RWPE2 (cell line): Measurements from ENCODE around the gene ROBO2.

Source experiments
- ATAC-seq: fragments of 200-7000 bp; cut with Tn5 transposase; 3 replicates; pipeline ENCODE4 v1.9.1; 2021; ENCODE audit warnings: low read depth
- DNase-seq: peaks from one replicate; pipeline ENCODE4 v3.0.0-alpha.2; 2020; ENCODE audit warnings: low spot score
- H3K27ac ChIP-seq: fragments of 450-650 bp; 2 replicates; pipeline ENCODE4 v1.5.1; 2017; ENCODE audit warnings: mild to moderate bottlenecking; ENCODE audit not compliant: poor library complexity, severe bottlenecking
- H3K27me3 ChIP-seq: fragments of 250-450 bp; sonication (Bioruptor Pico); 2 replicates; pipeline ENCODE4 v1.5.1; 2021; ENCODE audit warnings: mild to moderate bottlenecking, moderate library complexity; ENCODE audit not compliant: insufficient read depth, poor library complexity, severe bottlenecking
- H3K36me3 ChIP-seq: fragments of 250-450 bp; sonication (Bioruptor Pico); 2 replicates; pipeline ENCODE4 v1.5.1; 2020; ENCODE audit warnings: low read depth, mild to moderate bottlenecking, moderate library complexity
- H3K4me1 ChIP-seq: fragments of 250-450 bp; sonication (Bioruptor Pico); 2 replicates; pipeline ENCODE4 v1.5.1; 2021; ENCODE audit warnings: mild to moderate bottlenecking, moderate library complexity; ENCODE audit not compliant: insufficient read depth, poor library complexity, severe bottlenecking
- H3K4me3 ChIP-seq: fragments of 250-450 bp; sonication (Bioruptor Pico); 2 replicates; pipeline ENCODE4 v1.5.1; 2021; ENCODE audit warnings: mild to moderate bottlenecking, moderate library complexity; ENCODE audit not compliant: severe bottlenecking
- H3K9me3 ChIP-seq: fragments of 250-450 bp; sonication (Bioruptor Pico); 2 replicates; pipeline ENCODE4 v1.5.1; 2021; ENCODE audit warnings: mild to moderate bottlenecking, moderate library complexity; ENCODE audit not compliant: severe bottlenecking
- TF ChIP-seq, protein P1 (sequence below): fragments of 450-650 bp; IDR thresholded peaks from one replicate; pipeline ENCODE4 v1.5.1; 2017; ENCODE audit warnings: mild to moderate bottlenecking, moderate library complexity; ENCODE audit not compliant: poor library complexity, severe bottlenecking

ROBO2 gene

DNA sequence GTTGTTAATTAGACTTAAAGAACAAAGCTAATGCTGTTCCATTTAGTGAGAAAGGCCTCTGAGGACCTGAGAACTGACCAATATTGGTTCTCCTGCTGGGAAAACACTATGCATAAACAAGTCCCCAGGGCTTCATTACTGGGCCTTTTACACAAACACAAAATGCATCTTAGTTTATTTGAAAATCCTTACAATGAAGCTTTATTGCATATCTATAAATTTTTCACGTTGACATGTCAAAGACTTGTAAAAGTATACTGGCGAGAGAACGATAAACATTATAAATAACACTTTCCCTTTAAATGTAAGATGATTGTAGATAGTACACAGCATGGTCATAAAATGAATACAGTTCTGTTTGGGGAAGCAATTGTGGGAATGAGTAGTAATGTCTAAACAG is 151.7 kb downstream of the ROBO2 start:
- no peak for ATAC-seq
- H3K9me3 ChIP-seq = no peaks in the 10 kb centered on the region
- no peaks in the 10 kb centered on the region for H3K27me3 ChIP-seq
- H3K36me3 ChIP-seq = no peaks in the 10 kb centered on the region
- H3K27ac ChIP-seq = no peak overlapping the region
- peaks cover 7% of the 10 kb centered on the region for H3K4me1 ChIP-seq
- TF ChIP-seq, protein P1, sequence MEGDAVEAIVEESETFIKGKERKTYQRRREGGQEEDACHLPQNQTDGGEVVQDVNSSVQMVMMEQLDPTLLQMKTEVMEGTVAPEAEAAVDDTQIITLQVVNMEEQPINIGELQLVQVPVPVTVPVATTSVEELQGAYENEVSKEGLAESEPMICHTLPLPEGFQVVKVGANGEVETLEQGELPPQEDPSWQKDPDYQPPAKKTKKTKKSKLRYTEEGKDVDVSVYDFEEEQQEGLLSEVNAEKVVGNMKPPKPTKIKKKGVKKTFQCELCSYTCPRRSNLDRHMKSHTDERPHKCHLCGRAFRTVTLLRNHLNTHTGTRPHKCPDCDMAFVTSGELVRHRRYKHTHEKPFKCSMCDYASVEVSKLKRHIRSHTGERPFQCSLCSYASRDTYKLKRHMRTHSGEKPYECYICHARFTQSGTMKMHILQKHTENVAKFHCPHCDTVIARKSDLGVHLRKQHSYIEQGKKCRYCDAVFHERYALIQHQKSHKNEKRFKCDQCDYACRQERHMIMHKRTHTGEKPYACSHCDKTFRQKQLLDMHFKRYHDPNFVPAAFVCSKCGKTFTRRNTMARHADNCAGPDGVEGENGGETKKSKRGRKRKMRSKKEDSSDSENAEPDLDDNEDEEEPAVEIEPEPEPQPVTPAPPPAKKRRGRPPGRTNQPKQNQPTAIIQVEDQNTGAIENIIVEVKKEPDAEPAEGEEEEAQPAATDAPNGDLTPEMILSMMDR = no peak
- no peak for DNase-seq
- no peak overlapping the region for H3K4me3 ChIP-seq

GRCh38 chr3:77195766-77196545 is 156.1 kb downstream of the ROBO2 start:
- Histone ChIP-seq H3K36me3 (no peaks in the 10 kb centered on the region), H3K27ac (no peak overlapping the region), H3K27me3 (no peaks in the 10 kb centered on the region), H3K4me3 (no peak overlapping the region), H3K4me1 (no peaks in the 10 kb centered on the region), H3K9me3 (no peaks in the 10 kb centered on the region)
- DNase-seq (no peak), ATAC-seq (no peak)
- TF ChIP-seq, protein P1 = no peak

GRCh38 chr3:77197408-77197807 is 157.5 kb downstream of the ROBO2 start:
- Histone ChIP-seq H3K9me3 (no peaks in the 10 kb centered on the region), H3K27ac (no peak overlapping the region), H3K4me1 (no peaks in the 10 kb centered on the region), H3K27me3 (no peaks in the 10 kb centered on the region), H3K4me3 (no peak overlapping the region), H3K36me3 (no peaks in the 10 kb centered on the region)
- ATAC-seq (no peak), DNase-seq (no peak)
- TF ChIP-seq, protein P1 = no peak

- DNase-seq (no peak), ATAC-seq (no peak)
- Histone ChIP-seq H3K4me3 (no peak overlapping the region), H3K27ac (no peak overlapping the region), H3K4me1 (no peaks in the 10 kb centered on the region), H3K36me3 (no peaks in the 10 kb centered on the region), H3K27me3 (no peaks in the 10 kb centered on the region), H3K9me3 (no peaks in the 10 kb centered on the region)
- TF ChIP-seq, protein P1 = no peak
Observed at GRCh38 chr3:77203851-77204250, 164.0 kb downstream of the ROBO2 start.

- DNase-seq (no peak), ATAC-seq (no peak)
- Histone ChIP-seq H3K27ac (no peak overlapping the region), H3K4me3 (no peak overlapping the region), H3K9me3 (no peaks in the 10 kb centered on the region), H3K36me3 (no peaks in the 10 kb centered on the region), H3K4me1 (no peaks in the 10 kb centered on the region), H3K27me3 (no peaks in the 10 kb centered on the region)
- TF ChIP-seq, protein P1 = no peak
Observed at GRCh38 chr3:77204788-77205187, 164.9 kb downstream of the ROBO2 start.
